ENCODE data around the gene SSTR3. TPM values are rescaled to one million over a fixed set of nuclear protein-coding genes. Genes with fewer than 3 reads are reported as not detected.

Gene SSTR3
- total RNA-seq, result not detected in 2 replicates

DNA sequence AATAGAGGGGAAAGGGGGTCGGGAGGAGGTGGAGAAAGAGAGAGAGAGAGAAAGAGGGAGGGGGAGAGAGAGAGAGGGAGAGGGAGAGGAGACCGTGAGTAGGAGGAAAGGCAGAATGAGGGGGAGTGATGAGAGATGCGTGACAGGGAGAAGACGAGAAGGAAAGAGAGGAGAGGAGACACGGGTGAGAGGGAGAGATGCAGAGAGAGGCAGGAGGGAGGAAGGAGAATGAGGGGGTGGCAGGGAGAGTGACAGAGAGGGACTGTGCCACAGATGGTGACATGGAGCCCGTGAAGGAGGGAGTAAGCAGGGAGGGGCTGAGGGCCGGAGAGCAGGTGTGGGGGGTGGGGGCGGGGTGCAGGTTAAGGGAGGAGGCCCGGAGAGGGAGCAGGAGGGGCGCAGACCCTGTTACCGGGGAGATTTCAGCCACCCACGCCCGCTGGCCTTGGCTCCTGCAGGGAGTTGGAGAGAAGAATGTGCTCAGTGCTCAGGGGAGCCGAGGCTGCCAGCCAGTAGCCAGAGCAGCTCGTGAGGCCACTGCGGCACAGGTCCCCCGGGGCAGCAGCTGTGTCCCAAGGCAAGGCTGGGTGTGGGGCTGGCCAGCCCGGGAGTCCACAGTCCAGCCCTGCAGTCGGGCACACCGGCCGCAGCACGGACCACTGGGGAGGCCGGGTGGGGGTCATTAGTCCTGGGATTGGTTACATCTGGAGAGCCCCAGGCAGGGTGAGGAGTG lies at the start of gene SSTR3:
Gene SSTR3, minus strand, starts transcription at position 304 of the 733 bp plus-strand sequence. CDS start 4,674 bp downstream, outside the sequence.

DNA sequence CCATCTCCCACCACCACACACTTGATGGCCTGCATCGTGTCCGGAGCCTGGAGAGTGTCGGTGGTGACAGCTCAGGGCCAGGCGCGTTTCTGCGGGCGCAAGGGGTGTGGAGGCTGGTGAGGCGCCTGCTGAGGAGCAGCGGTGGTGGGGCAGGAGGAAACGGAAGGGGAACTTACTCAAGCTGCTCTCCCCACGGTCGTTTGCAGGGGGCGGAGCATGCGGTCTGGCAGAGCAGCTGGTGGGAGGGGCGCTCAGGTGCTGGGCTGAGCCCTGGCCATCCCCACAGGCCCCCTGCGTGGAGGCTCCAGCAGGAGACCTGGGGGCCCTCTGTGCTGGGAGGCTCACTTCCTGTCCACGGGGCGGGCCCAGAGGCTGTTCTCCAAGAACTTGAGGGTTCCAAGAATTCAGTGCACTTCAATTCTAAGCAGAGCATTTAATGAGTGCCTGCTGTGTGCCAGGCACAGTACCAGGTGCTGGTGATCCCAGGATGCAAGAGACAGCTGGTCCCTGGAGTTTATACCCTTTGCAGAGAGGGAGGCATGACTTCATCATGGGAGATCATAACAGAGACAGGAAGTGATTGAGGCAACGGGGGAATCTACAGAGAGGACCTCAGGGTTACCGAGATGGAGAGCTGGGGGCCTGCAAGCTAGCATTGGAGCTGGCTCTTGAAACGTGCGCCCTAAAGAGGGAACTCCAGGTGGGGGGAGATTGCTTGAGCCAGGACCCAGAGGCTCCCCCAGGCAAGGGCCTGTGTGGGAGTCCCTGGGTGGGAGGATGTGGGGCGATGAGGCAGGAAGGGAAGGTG lies 32.0 kb upstream of the SSTR3 start, which contains the start of gene RAC2:
Gene RAC2, minus strand, starts transcription at position 156 of the 808 bp plus-strand sequence. Its CDS starts 121 bp downstream, at position 35.

GRCh38 chr22:37187891-37188761 lies 24.2 kb downstream of the SSTR3 start, which contains the start of gene C1QTNF6:
TSS of gene C1QTNF6 (minus strand) at chr22:37188247. CDS start at chr22:37188213, 34 bp downstream.

Other genes starting within 250 kb of the SSTR3 start
- 32.5 and 39.6 TPM in 2 replicates for gene TST, start 193.0 kb downstream of the SSTR3 start, total RNA-seq
- gene MPST, start 192.7 kb downstream of the SSTR3 start, total RNA-seq, result 86.3 and 95.0 TPM in 2 replicates
- gene KCTD17, start 160.7 kb downstream of the SSTR3 start, total RNA-seq, result 6.5 and 11.0 TPM in 2 replicates
- gene TMPRSS6, start 102.8 kb downstream of the SSTR3 start, total RNA-seq, result not detected in 2 replicates
- 0.14 TPM in 1 of 2 replicates, not detected in the other for gene IL2RB, start 62.6 kb downstream of the SSTR3 start, total RNA-seq
- gene C1QTNF6, start 24.2 kb downstream of the SSTR3 start, total RNA-seq, result 2.7 and 6.8 TPM in 2 replicates
- gene RAC2, start 31.8 kb upstream of the SSTR3 start, total RNA-seq, result 6.5 and 18.8 TPM in 2 replicates
- under 0.01 TPM in 2 replicates for gene CYTH4, start 70.0 kb upstream of the SSTR3 start, total RNA-seq
- gene ELFN2, start 215.0 kb upstream of the SSTR3 start, total RNA-seq, result 0.68 and 1.1 TPM in 2 replicates